HG03066 (cell line): ENCODE data around the gene CCNL1.
"Not testable (repeated sequence)": the region's sequence is repeated elsewhere in the genome, so short reads cannot be mapped to it uniquely, and the experiment has no call there.

Experiments
- ATAC-seq: cut with Tn5 transposase; IDR thresholded peaks from one replicate; pipeline ENCODE4 v1.9.1; 2021; ENCODE audit warnings: low read depth; ENCODE audit not compliant: unreplicated experiment

CCNL1 gene

DNA sequence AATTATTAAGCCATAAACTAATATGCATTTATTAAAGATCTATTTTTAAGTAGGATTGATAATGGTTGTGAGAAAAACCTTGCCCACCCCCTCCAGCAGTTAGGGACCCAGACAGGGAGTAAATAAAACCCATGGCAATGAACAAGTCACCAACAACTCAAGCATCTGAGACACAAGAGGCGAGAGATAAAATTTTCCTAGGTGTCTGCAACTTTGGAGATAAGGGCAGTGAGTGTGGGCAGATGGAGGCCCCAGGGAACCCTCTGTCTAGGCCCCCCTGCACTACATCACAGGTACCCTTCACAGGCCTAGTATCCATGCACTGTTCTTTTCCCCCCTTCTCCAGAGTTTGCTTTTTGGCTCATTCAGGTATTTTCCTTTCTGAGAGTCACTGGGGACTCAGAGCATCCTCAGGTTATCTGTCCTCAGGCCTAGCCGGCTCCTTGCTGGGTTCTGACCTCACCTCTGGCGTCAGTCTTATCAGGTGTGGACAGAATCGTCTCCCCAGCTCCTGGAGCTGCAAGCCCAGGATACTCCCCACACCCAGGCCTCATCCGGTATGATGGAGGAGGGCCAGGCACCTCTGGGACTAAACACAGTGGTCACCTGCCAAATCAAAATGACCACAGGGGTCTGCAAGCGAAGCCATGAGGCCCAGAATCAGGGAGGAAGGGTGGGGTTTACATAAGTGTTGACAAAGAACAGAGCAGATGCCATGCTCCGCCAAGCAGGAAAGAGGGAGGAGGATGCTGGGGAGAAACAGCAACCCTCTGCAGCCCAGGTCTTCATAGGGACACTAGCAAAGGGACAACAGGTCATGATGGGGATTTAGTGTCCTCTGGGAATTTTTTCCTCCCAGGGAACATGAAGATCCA, 50.4 kb downstream of the CCNL1 start:
- no peak for ATAC-seq

- no peak for ATAC-seq
Observed at GRCh38 chr3:157107644-157108133, 52.3 kb downstream of the CCNL1 start.

GRCh38 chr3:157107037-157107436, 52.9 kb downstream of the CCNL1 start:
- no peak for ATAC-seq

- ATAC-seq = peak; percentile 71
Observed at GRCh38 chr3:157104928-157105652, 54.9 kb downstream of the CCNL1 start.

- ATAC-seq = no peak
Observed at GRCh38 chr3:157104521-157104920, 55.4 kb downstream of the CCNL1 start.

DNA sequence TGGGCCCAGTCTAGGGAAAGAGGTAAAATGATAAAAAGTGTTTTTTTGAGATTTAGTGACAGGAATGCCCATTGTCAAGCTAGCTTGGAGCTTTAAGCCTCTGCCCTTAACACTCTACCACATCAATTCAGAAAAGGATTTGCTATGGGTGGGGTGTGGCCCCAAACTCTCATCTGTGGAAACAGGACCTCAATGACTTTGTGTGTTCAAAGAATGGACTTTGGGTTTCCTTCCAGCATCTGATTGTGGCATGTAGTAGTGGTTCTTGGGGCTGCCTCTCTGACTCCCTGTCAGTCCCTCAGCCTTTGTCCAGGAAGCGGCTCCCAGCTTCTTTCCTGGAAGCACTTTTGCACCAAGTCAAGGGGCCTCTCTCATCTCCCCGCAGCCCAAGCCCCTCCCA, 56.1 kb downstream of the CCNL1 start:
- ATAC-seq = no peak

DNA sequence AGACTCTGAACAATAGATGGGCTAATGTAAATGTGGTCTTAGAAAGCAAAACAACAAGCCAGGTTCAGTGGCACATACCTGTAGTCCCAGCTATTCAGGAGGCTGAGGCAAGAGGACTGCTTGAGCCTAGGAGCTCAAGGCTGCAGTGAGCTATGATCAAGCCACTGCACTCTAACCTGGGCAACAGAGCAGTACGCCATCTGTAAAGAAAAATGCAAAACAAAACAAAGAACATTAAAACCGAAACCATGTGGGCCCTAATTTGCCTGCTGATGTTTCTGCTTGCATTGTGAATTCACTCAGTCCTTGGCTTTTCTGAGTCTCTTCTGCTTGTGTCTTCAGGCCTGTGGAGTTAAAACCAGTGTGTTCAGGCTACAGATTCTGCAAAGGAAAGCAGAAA, 56.7 kb downstream of the CCNL1 start:
- peak; percentile 87 for ATAC-seq

- ATAC-seq = not testable (repeated sequence)
Observed at GRCh38 chr3:157102595-157102994, 57.4 kb downstream of the CCNL1 start.

DNA sequence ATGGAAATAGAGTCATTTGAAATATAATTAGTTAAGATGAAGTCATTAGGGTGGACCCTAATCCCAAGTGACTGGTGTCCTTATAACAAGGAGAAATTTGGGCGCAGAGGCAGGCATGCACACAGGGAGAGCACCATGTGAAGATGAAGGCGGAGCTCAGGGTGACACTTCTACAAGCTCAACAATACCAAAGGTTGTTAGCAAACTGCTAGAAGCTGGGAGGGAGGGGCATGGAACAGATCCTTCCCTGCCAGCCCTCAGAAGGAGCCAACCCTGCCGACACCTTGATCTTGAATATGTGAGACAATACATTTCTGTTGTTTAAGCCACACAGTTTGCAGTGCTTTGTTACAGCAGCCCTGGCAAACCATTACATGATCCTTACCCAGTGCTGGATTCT, 57.8 kb downstream of the CCNL1 start:
- no peak for ATAC-seq

GRCh38 chr3:157101486-157101885, 58.5 kb downstream of the CCNL1 start:
- ATAC-seq = no peak

DNA sequence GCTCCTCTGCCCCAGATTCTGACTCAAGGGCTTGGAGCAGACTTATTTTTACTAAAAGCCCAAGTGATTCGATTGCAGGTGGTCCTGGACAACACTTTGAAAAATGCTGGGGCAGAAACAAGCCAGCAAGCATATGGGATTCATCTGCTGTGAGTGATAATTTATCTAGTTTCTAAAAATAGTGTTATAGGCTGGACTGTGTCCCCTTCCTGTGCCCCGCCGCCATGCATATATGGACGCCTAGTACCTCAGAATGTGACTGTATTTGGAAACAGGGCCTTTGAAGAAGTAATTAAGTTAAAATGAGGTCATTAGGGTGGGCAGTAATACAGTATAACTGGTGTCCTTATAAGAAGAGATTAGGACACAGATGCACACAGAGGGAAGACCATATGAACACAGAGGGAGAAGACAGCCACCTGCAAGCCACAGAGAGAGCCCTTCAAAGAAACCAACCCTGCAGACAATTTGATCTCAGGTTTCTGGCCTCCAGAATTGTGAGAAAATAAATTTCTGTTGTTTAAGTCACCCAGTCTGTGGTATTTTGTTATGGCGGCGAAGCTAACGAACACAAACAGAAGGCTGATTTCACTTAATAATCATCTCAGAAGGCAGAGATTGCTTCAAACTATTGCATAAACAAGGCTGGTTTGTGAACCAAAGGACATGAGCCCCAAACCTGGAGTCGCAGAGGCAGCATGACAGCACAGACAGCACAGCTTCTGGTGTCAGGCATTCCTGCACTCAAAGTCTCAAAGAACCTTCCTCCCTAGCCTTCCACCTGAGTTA, 59.1 kb downstream of the CCNL1 start:
- ATAC-seq = no peak

- no peak for ATAC-seq
Observed at GRCh38 chr3:157100096-157100477, 59.9 kb downstream of the CCNL1 start.

GRCh38 chr3:157099326-157100095, 60.4 kb downstream of the CCNL1 start:
- no peak for ATAC-seq

DNA sequence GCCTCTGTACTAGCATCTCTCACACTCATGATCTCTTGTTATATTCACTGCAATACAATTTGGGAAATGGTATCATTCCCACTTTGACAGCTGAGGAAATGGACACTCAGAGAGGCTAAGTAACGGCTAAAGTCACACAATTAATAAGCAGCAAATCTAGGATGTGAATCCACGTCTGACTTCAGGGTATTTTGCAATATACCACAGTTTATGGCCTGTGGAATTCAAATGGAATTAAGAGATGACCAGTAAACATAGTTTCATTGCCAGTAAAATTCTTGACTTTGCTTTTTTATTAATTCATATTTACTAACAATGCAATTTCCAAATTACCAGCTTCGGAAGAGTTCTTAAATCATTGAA, 61.1 kb downstream of the CCNL1 start:
- ATAC-seq = no peak

- ATAC-seq = no peak
Observed at GRCh38 chr3:157098121-157098822, 61.7 kb downstream of the CCNL1 start.
